GM12892 (cell line): Measurements from ENCODE around the gene GRN.

Source experiments
- POLR2A ChIP-seq: IDR thresholded peaks from 2 replicates; pipeline ENCODE4 v1.6.1; 2011; ENCODE audit warnings: low read depth, low read length, control low read depth
- POLR2AphosphoS5 ChIP-seq: IDR thresholded peaks from 2 replicates; pipeline ENCODE4 v1.6.1; 2011; ENCODE audit warnings: low read depth, low read length, control low read depth

GRCh38 chr17:44322236-44322895, 22.7 kb upstream of the GRN start:
- no peak for TF ChIP-seq POLR2AphosphoS5
- no peak for TF ChIP-seq POLR2A
